Lower lobe of right lung (tissue), 2 donors: ENCODE measurements around the gene VIPR1. TPM values are rescaled to one million over a fixed set of nuclear protein-coding genes. Genes with fewer than 3 reads are reported as not detected.

Experiments
- ATAC-seq, 2 donors: fragments of 200-7000 bp; cut with Tn5 transposase; one replicate each; pipeline ENCODE4 v1.9.1; 2020 to 2022; ENCODE audit warnings: mild to moderate bottlenecking in 2 of 2, moderate library complexity in 2 of 2
- DNase-seq: peaks from one replicate; pipeline ENCODE4 v3.0.0-alpha.2; 2020
- H3K27ac ChIP-seq: fragments of 200-600 bp; one replicate; pipeline ENCODE4 v1.8.0; 2022
- H3K27me3 ChIP-seq: fragments of 200-600 bp; one replicate; pipeline ENCODE4 v1.8.0; 2022; ENCODE audit warnings: low read depth
- H3K36me3 ChIP-seq: fragments of 200-600 bp; one replicate; pipeline ENCODE4 v1.8.0; 2022; ENCODE audit warnings: mild to moderate bottlenecking
- H3K4me1 ChIP-seq: fragments of 200-600 bp; one replicate; pipeline ENCODE4 v1.8.0; 2022
- H3K4me3 ChIP-seq: fragments of 200-600 bp; one replicate; pipeline ENCODE4 v1.8.0; 2022; ENCODE audit warnings: mild to moderate bottlenecking
- H3K9me3 ChIP-seq: fragments of 200-600 bp; one replicate; pipeline ENCODE4 v1.8.0; 2022
- intact Hi-C: fragments of 100-400 bp; cut with DNase I; formaldehyde crosslinking; loops from one replicate; pipeline ENCODE4 v1.11.0; 2022
- total RNA-seq: library from RNA; stranded (reverse); fragmentation: NEBNext Ultra II Directional; extraction: Animal tissue kit (Norgen Biotek cat#: 25700); gene quantifications from one replicate; pipeline ENCODE4 v1.2.1, GENCODE V29; 2021
- TF ChIP-seq, protein P1 (sequence below): fragments of 200-600 bp; IDR thresholded peaks from one replicate; pipeline ENCODE4 v1.8.0; 2022; ENCODE audit warnings: antibody characterized with exemption, mild to moderate bottlenecking
- donor health status: DM: no; HTN: yes; CAD: no; lungs with severe emphysema.

Gene VIPR1
- total RNA-seq, 1 donor from 2014 or later = 212 TPM

DNA sequence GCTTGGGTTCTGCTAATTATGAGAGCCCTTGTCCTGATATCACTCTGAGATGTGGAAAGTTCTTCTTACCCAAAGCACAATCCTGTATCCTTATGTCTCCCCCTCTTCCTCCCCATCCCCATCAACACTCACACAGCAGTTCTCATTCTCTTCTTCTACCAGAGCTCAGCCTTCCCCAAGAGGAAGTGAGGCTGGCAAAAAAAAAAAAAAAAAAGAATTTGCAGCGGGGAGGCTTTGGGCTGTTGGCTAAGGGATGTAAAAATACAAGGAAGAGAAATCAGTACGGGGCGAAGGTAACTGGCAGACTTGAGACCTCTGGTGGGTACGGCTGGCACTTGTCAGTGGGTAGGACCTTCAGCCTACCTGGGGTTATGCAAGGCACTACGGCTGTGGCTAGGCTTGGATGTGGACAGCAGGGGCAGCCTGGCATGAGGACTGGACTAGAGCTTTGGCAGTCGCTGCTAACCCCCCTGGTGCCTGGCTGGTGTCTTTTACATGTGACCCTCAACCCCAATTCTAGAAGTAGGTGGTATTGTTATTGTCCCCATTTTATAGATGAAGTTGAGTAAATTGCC, 5.4 kb downstream of the VIPR1 start:
- no peaks in the 10 kb centered on the region for H3K36me3 ChIP-seq
- peak overlapping the region; percentile 64 for H3K27ac ChIP-seq
- H3K4me1 ChIP-seq = peaks cover 63% of the 10 kb centered on the region
- no peaks in the 10 kb centered on the region for H3K9me3 ChIP-seq
- no peak for ATAC-seq
- intact Hi-C loops = no loop called here
- TF ChIP-seq, protein P1, sequence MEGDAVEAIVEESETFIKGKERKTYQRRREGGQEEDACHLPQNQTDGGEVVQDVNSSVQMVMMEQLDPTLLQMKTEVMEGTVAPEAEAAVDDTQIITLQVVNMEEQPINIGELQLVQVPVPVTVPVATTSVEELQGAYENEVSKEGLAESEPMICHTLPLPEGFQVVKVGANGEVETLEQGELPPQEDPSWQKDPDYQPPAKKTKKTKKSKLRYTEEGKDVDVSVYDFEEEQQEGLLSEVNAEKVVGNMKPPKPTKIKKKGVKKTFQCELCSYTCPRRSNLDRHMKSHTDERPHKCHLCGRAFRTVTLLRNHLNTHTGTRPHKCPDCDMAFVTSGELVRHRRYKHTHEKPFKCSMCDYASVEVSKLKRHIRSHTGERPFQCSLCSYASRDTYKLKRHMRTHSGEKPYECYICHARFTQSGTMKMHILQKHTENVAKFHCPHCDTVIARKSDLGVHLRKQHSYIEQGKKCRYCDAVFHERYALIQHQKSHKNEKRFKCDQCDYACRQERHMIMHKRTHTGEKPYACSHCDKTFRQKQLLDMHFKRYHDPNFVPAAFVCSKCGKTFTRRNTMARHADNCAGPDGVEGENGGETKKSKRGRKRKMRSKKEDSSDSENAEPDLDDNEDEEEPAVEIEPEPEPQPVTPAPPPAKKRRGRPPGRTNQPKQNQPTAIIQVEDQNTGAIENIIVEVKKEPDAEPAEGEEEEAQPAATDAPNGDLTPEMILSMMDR = no peak
- DNase-seq = peak; percentile 41
- H3K27me3 ChIP-seq = no peaks in the 10 kb centered on the region
- H3K4me3 ChIP-seq = peak overlapping the region; percentile 15

DNA sequence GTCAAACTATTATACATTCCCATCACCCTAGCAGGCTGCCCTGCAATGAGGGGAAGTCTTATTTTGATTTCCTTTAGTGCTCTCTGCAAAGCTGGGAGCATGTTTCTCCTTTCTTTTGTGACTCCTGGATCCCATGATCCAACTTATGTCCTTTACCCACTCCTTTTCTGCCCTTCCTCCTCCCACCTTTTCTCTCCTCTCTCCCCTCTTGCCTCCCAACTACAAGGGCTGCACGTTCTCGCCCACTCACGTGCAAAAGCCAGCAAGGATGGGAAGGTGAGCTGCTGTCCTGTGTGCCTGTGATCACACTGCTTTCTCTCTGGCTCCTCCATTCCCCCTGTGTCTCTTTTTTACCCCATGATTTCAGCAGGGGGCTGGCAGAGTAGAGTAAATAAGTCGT, 6.1 kb downstream of the VIPR1 start:
- TF ChIP-seq, protein P1 = no peak
- peak overlapping the region; percentile 64 for H3K27ac ChIP-seq
- no peaks in the 10 kb centered on the region for H3K27me3 ChIP-seq
- H3K4me3 ChIP-seq = no peak overlapping the region
- H3K4me1 ChIP-seq = peaks cover 66% of the 10 kb centered on the region
- peaks cover 1% of the 10 kb centered on the region for H3K36me3 ChIP-seq
- intact Hi-C loops = no loop called here
- DNase-seq = peak; percentile 9
- ATAC-seq = no peak
- no peaks in the 10 kb centered on the region for H3K9me3 ChIP-seq

DNA sequence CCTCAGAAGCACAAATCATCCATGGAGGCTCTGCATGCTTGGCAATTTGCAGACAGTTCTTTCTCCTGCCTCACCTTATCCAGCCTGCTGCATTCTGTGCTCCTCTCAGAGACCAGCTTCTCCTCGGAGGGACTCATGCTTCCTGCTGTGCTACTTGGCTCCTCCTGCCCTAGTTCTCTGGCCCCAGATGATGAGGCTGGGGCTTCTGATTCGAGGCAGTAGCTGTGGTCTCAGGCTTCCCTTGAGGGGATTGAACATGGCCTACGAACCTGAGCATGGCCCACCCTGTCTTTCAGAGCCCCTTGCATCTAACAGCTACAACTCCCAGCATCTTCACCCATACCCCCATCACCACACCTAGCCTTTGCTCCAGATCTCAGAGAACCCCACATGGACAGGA, 6.7 kb downstream of the VIPR1 start:
- H3K4me1 ChIP-seq = peaks cover 72% of the 10 kb centered on the region
- intact Hi-C loops = no loop called here
- ATAC-seq = no peak

DNA sequence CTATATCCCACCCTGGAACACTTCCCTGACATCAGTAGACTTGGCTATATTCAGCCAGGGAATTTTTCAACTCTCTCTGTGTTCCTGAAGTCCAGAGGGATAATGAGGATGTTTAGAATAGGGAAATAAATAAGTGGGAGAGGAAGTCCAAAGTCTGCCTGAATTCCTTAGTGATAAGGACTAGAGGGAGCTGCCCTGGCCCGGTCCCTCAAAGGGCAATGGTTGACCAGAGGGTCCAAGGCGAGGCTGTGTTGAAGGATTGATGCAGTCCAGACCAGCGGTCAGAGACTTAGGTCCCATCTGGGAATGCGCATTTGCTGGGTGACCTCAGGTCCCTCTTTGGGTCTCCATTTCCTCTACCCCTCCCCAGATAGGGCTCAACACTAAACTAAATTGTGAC, 7.9 kb downstream of the VIPR1 start:
- Histone ChIP-seq H3K27ac (peak overlapping the region; percentile 64), H3K9me3 (no peaks in the 10 kb centered on the region), H3K4me3 (no peak overlapping the region), H3K36me3 (peaks cover 15% of the 10 kb centered on the region), H3K27me3 (no peaks in the 10 kb centered on the region), H3K4me1 (peaks cover 80% of the 10 kb centered on the region)
- intact Hi-C loops = no loop called here
- DNase-seq (peak; percentile 43), ATAC-seq (no peak)
- TF ChIP-seq, protein P1 = no peak

More for the DNA sequence above, 6.7 kb downstream of the VIPR1 start:
- H3K9me3 ChIP-seq = no peaks in the 10 kb centered on the region
- peaks cover 7% of the 10 kb centered on the region for H3K36me3 ChIP-seq
- TF ChIP-seq, protein P1 = no peak
- peak overlapping the region; percentile 64 for H3K27ac ChIP-seq
- DNase-seq = peak; percentile 6
- no peaks in the 10 kb centered on the region for H3K27me3 ChIP-seq
- H3K4me3 ChIP-seq = no peak overlapping the region

DNA sequence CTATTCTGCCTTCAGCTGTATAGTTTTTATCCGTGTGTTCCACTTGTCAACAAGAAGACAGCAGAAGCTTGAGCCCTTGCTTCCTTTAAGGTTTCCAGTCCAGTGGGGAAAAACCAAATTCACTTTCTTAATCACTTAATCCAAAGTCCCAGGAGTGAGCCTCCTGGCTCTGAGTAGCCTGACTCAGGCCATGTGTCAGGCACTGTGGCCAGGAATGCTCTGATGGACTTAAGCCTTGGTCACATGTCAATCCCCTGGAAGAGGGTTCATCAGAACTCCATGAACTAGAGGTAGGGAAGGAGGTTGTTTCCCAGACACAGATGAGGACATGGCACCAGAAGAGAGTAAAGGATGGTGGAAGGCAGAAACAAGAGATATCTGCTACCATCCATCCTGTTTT, 8.8 kb downstream of the VIPR1 start:
- Histone ChIP-seq H3K27me3 (no peaks in the 10 kb centered on the region), H3K9me3 (no peaks in the 10 kb centered on the region), H3K4me3 (no peak overlapping the region), H3K4me1 (peaks cover 82% of the 10 kb centered on the region), H3K27ac (peak overlapping the region; percentile 64), H3K36me3 (peaks cover 16% of the 10 kb centered on the region)
- no peak for ATAC-seq
- TF ChIP-seq, protein P1 = no peak
- intact Hi-C loops = no loop called here
- DNase-seq = no peak
